Left hindlimb (tissue), 1 donor: Measurements from ENCODE around the gene UBL7.

Experiments used
- DNase-seq: peaks from one replicate; pipeline ENCODE4 v3.0.0-alpha.2; 2018

Gene UBL7

GRCh38 chr15:74422265-74422651, 38.7 kb downstream of the UBL7 start:
- no peak for DNase-seq

- DNase-seq, result no peak
These were observed 39.4 kb downstream of the UBL7 start for GRCh38 chr15:74421302-74422245.

GRCh38 chr15:74420193-74420905, 40.6 kb downstream of the UBL7 start:
- no peak for DNase-seq

GRCh38 chr15:74419432-74419831, 41.5 kb downstream of the UBL7 start:
- DNase-seq, result no peak

- DNase-seq, result no peak
These were observed 42.2 kb downstream of the UBL7 start for GRCh38 chr15:74418575-74419338.

DNA sequence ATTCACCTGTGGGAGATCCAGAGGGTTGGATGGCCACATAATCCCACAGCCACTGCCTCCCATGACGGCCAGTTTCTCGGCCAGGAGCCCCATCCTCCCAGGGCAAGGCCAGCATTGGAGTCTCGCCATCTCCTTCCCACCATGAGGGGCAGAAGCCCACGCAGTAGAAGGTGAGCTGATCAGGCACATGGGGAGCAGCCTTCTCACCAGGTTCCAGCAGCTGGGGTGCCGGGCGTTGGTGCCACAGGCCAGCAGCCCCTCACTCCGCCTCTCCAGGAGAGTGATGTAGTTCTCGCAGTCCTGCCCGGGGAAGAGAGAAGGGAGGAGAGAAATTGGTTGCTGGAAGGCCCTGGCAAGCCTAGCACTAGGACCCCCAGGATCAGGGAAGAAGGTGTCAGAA, 43.3 kb downstream of the UBL7 start:
- DNase-seq, result no peak

DNA sequence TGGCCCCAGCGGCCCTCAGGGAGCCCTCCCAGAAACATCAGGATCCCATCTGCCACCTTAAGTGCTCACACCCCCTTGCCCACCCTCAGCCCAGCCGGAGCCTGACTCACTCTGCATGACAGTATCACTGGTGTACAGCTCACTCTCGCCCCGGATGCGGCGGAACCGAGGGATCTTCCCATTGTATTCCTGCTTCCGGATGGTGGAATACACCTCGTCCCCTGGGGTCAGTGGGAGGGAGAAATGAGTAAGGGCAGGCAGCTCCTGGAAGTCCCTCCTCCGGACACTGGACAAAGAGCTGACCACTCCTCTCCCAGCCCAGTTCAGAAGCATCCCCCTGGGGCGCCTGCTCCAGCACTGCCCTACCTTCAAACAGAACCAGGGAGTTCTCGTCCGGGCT, 43.7 kb downstream of the UBL7 start:
- DNase-seq, result no peak

GRCh38 chr15:74415966-74416916, 44.7 kb downstream of the UBL7 start:
- no peak for DNase-seq

- no peak for DNase-seq
These were observed 46.2 kb downstream of the UBL7 start for GRCh38 chr15:74414603-74415338.

- no peak for DNase-seq
These were observed 46.8 kb downstream of the UBL7 start for GRCh38 chr15:74414081-74414580.

DNA sequence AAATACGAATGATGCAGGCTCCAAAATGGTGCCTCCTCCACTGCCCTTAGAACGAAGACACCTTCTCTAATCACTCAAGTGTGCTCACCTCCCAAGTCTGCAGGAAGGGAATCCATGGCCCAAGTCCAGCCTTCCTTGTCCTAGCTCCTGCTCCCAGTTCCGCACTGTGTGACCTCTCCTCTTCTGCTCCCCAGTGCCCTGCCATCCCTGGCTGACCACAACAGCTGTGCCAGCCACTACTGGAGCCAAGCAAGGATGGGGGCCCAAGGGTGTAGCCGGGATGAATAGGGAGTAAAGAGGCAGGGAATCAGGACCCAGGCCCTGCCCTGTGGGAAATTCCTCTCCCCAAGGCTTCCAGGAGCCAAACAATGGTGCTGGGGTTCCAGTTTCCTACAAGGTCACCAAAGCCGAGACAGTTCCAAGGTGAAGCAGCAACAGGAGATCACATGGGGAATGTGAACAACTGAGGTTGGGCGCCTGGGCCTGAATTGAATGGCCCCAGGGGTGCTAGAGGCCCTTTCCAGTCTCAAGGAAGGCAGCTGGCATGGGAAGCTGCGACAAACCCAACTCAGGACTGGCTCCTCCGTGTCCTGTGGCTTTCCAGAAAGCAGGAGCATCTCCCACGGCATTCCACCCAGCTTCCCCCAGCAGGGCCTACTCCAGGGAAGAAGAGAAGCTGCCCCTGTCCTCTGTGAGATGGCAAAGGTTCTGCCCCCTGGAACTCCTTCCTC, 47.4 kb downstream of the UBL7 start:
- no peak for DNase-seq

GRCh38 chr15:74412159-74412558, 48.8 kb downstream of the UBL7 start:
- DNase-seq, result no peak

- DNase-seq, result no peak
These were observed 49.3 kb downstream of the UBL7 start for GRCh38 chr15:74411686-74412085.

- no peak for DNase-seq
These were observed 50.5 kb downstream of the UBL7 start for GRCh38 chr15:74410502-74410901.

DNA sequence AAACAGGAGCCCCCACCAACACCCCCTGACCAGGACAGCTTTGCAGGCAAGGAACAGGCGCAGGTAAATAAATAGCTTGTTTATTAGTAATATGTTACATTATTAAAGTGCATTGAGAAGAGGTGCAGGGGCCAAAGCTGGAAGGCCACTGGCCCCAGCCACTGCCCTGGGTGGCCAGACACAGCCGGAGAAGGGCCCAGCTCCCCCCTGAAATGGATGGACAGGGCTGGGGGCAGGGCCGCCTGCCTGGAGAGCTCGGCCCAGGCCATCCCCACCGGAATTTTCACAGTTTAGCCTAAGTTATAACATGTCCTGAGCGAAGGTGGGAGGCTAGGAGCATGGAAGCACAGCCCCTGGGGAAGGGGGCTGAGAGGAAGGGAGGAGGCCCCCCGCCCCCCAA, 51.7 kb downstream of the UBL7 start:
- DNase-seq, result no peak

DNA sequence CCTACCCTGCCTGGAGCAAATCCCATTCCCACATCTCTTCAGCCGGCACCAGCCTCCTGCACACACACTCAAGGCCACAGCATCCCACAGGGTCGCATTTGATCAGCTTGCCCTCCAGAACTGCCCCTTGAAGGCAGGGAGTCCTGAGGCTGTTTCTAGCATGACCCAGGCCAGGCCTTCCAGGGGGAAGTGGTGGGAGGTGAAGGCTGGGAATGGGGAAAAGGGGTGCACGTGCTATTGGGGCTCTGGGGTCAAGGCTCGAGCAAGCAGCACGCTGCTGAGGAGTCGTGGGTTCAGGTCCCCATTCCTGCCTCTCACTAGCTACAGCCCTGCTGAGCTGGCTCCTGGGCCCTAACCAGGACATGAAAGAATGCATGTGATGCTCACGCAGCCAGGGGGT, 52.1 kb downstream of the UBL7 start:
- no peak for DNase-seq

DNA sequence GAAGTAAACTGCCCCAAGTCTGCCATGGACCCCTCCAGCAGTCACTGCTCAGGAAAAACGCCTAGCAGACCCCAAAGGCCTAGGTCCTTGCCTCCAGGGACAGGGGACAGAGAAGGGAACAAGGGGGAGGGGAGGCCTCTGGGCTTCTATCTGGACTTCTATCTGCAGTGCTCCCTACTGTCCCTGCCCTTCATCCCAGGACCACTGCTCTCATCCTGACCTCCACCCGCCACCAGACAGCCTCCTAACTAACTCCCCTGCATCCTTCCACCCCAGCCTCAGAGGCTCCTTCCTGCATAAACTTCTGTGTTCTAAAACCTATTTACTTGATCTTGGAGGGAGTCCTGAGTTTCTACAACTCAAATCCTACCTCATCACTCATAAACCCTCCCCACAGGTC, 52.6 kb downstream of the UBL7 start:
- no peak for DNase-seq

GRCh38 chr15:74406992-74407705, 53.8 kb downstream of the UBL7 start:
- DNase-seq, result peak; percentile 81

DNA sequence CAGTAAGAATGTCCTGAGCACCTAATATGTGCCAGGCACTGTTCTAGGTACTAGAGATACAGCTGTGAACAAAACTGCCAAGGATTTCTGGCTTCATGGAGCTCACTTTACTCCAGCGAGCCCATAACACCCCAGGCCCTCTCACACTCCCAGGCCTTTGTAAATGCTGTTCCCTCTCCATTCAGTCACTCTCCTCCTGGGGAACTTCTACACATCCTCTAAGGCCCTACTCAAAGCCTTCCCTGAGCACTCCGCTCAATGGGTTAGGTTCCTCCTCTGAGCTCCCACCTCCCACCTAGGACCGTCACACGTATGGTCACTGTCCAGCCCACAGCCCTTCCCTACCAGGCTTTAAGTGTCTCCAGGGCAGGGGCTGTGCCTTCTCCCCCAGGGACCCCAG, 54.4 kb downstream of the UBL7 start:
- DNase-seq, result no peak

- DNase-seq, result no peak
These were observed 55.1 kb downstream of the UBL7 start for GRCh38 chr15:74405823-74406222.
